Mesenchymal stem cell (in vitro differentiated cells and primary cell): ENCODE measurements around the gene PRF1.

Experiments
- DNase-seq: peaks from one replicate; pipeline ENCODE4 v3.0.0-alpha.2; 2013
- H2AFZ ChIP-seq: one replicate; pipeline ENCODE4 v1.6.1; 2013; ENCODE audit warnings: low read depth, mild to moderate bottlenecking, control low read depth, inconsistent platforms, low read length, moderate library complexity
- H2AK5ac ChIP-seq: 2 replicates; pipeline ENCODE4 v1.6.1; 2013; ENCODE audit warnings: low read length, moderate library complexity, mild to moderate bottlenecking, inconsistent platforms; ENCODE audit not compliant: severe bottlenecking
- H2BK120ac ChIP-seq: one replicate; pipeline ENCODE4 v1.6.1; 2013; ENCODE audit warnings: low read depth, mild to moderate bottlenecking, inconsistent platforms, low read length, moderate library complexity
- H2BK12ac ChIP-seq, 2 experiments: one replicate each; pipeline ENCODE4 v1.6.1; 2013; ENCODE audit warnings: inconsistent platforms in 2 of 2, low read length in 2 of 2, mild to moderate bottlenecking in 2 of 2, moderate library complexity in 2 of 2, control low read depth in 1 of 2
- H2BK15ac ChIP-seq: one replicate; pipeline ENCODE4 v1.6.1; 2013; ENCODE audit warnings: mild to moderate bottlenecking, low read depth, inconsistent platforms; ENCODE audit not compliant: poor library complexity, severe bottlenecking
- H2BK5ac ChIP-seq: 2 replicates; pipeline ENCODE4 v1.6.1; 2013; ENCODE audit warnings: low read depth, mild to moderate bottlenecking, low read length, control low read depth, inconsistent platforms; ENCODE audit not compliant: poor library complexity, severe bottlenecking
- H3K14ac ChIP-seq, 2 experiments: one replicate each; pipeline ENCODE4 v1.6.1; 2013; ENCODE audit warnings: inconsistent platforms in 2 of 2, low read length in 2 of 2, control low read depth in 1 of 2, mild to moderate bottlenecking in 1 of 2, moderate library complexity in 1 of 2
- H3K18ac ChIP-seq, 2 experiments: one replicate each; pipeline ENCODE4 v1.6.1; 2013; ENCODE audit warnings: inconsistent platforms in 2 of 2, low read length in 2 of 2, control low read depth in 1 of 2, low read depth in 1 of 2, mild to moderate bottlenecking in 1 of 2
- H3K23ac ChIP-seq, 2 experiments: one replicate each; pipeline ENCODE4 v1.6.1; 2013; ENCODE audit warnings: inconsistent platforms in 2 of 2, low read length in 2 of 2, mild to moderate bottlenecking in 2 of 2, moderate library complexity in 2 of 2, control low read depth in 1 of 2
- H3K27ac ChIP-seq: 2 replicates; pipeline ENCODE4 v1.5.1; 2013; ENCODE audit warnings: mild to moderate bottlenecking, moderate library complexity, low read length, control low read depth, inconsistent platforms; ENCODE audit not compliant: poor library complexity, severe bottlenecking
- H3K27me3 ChIP-seq, 2 experiments: 2 replicates each; pipeline versions ENCODE4 v1.6.1 to v1.7.0; 2013; ENCODE audit warnings: low read length in 2 of 2, mild to moderate bottlenecking in 2 of 2, moderate library complexity in 2 of 2, control low read depth in 1 of 2, inconsistent platforms in 1 of 2; ENCODE audit not compliant: control insufficient read depth in 1 of 2, insufficient read depth in 1 of 2
- H3K36me3 ChIP-seq, 2 experiments: 2 replicates each; pipeline versions ENCODE4 v1.6.1 to v1.7.0; 2013; ENCODE audit warnings: low read length in 2 of 2, control low read depth in 1 of 2, inconsistent platforms in 1 of 2, low read depth in 1 of 2, mild to moderate bottlenecking in 1 of 2; ENCODE audit not compliant: insufficient read depth in 2 of 2, control insufficient read depth in 1 of 2
- H3K4ac ChIP-seq, 2 experiments: one replicate each; pipeline ENCODE4 v1.6.1; 2013; ENCODE audit warnings: inconsistent platforms in 2 of 2, low read length in 2 of 2, mild to moderate bottlenecking in 2 of 2, moderate library complexity in 2 of 2, control low read depth in 1 of 2, low read depth in 1 of 2
- H3K4me1 ChIP-seq: 2 replicates; pipeline ENCODE4 v1.6.1; 2013; ENCODE audit warnings: low read depth, low read length, control low read depth; ENCODE audit not compliant: control insufficient read depth, insufficient read depth
- H3K4me2 ChIP-seq: 2 replicates; pipeline ENCODE4 v1.6.1; 2013; ENCODE audit warnings: low read length, mild to moderate bottlenecking, inconsistent platforms; ENCODE audit not compliant: poor library complexity, severe bottlenecking
- H3K4me3 ChIP-seq, 2 experiments: 2 replicates each; pipeline versions ENCODE4 v1.5.1 to v1.7.0; 2013; ENCODE audit warnings: low read length in 2 of 2, mild to moderate bottlenecking in 2 of 2, control low read depth in 1 of 2, low read depth in 1 of 2; ENCODE audit not compliant: insufficient read depth in 1 of 2
- H3K79me1 ChIP-seq: replicated peaks from 2 replicates; pipeline ENCODE4 v1.6.1; 2013; ENCODE audit warnings: mild to moderate bottlenecking, control low read depth, low read length, inconsistent platforms; ENCODE audit not compliant: poor library complexity, severe bottlenecking
- H3K9ac ChIP-seq: 2 replicates; pipeline ENCODE4 v1.7.0; 2013; ENCODE audit warnings: mild to moderate bottlenecking, low read length, moderate library complexity
- H3K9me3 ChIP-seq: 2 replicates; pipeline ENCODE4 v1.7.0; 2013; ENCODE audit warnings: mild to moderate bottlenecking, low read length; ENCODE audit not compliant: control insufficient read depth
- H4K8ac ChIP-seq: one replicate; pipeline ENCODE4 v1.6.1; 2013; ENCODE audit warnings: inconsistent platforms, mild to moderate bottlenecking, low read length, moderate library complexity
- H4K91ac ChIP-seq: one replicate; pipeline ENCODE4 v1.6.1; 2013; ENCODE audit warnings: mild to moderate bottlenecking, low read length, inconsistent platforms
- WGBS: methylation state at CpG from one replicate; pipeline ENCODE4 v1.1.7; 2013; ENCODE audit warnings: mixed read lengths; 5-methylcytosine and 5-hydroxymethylcytosine counted together

The PRF1 gene

DNA sequence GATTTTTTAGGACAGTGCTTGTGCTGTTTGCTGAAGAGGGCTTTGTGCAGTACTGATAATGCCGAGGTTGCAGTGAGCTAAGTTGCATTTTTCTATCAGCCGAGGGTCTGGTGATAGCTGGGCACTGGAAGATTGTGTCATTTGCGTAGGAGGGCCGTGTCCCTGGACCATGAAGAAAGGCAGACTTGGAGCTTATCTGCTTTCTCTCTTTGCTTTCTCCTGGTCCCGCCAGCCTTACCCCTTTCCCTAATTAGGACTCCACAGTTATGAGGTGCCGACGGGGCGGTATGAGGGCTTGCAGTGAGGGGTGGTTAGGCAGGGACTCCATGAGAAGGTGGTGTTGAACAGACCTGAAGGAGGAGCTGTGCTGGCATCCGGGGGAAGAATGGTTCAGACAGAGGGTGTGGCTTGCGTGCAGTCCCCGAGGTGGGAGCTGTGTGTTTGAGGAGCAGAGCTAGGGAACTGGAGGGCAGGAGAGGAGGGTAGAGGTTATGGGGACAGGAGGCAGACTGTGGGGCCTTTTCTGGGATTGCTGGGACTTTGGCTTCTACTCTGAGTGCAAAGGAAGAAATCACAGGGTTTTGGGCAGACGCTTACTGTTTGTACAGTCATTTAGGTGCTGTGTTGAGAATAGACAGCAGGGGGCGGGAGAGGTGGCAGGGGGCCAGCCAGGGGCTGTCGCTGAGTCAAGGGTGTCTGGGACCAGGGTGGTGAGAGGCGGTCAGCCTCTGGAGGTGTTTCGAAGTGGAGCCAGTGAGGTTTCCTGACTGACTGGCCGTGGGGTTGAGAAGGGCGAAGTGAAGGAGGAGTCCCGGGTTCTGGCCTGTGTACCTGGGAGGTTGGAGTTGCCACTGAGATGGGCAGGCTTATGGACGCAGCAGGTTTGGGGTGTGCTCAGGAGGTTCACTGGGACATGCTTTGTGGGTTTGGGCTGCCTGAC is 43.4 kb downstream of the PRF1 start:
- DNase-seq = peak; percentile 38
- Histone ChIP-seq H3K27me3 (peaks cover 0 to 7% of the 10 kb centered on the region in 2 experiments), H4K91ac (no peak overlapping the region), H2BK120ac (no peak overlapping the region), H2BK15ac (no peak overlapping the region), H3K79me1 (no peaks in the 10 kb centered on the region), H3K23ac (no peak overlapping the region), H3K4me2 (no peak overlapping the region), H2BK5ac (no peak overlapping the region), H2AFZ (no peak overlapping the region), H3K4me3 (peak overlapping the region in 1 of 2 experiments; percentile 61), H4K8ac (no peak overlapping the region), H3K14ac (peak overlapping the region in 1 of 2 experiments; percentile 12), H3K36me3 (no peaks in the 10 kb centered on the region), H2BK12ac (no peak overlapping the region), H3K9me3 (no peaks in the 10 kb centered on the region), H3K4ac (no peak overlapping the region), H3K4me1 (peaks cover 18% of the 10 kb centered on the region), H3K9ac (peak overlapping the region; percentile 53), H3K18ac (no peak overlapping the region), H2AK5ac (peak overlapping the region; percentile 88), H3K27ac (no peak overlapping the region)
- WGBS = 70% methylated on average over 19 of the region's 20 CpGs

DNA sequence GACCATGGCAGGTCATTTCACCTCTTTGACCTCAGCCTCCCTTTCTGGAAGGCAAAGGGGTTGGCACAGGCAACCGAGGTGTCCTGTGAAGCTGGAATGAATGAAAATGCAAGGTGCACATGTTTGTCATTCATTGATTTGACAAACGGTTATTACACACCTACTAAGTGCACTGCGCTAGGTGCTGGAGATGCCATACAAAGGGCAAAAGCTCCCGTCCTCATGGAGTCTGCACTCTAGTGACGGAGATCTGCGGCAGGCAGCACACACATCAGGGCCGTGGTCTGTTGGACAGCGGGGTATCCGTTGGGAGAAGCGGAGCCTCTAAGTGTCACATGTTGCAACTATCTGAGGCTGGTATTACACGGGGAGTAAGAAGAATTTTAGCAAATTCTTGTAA is 44.2 kb downstream of the PRF1 start:
- Histone ChIP-seq H3K18ac (no peak overlapping the region), H3K4me3 (no peak overlapping the region), H2BK5ac (no peak overlapping the region), H3K27me3 (peaks cover 0 to 5% of the 10 kb centered on the region in 2 experiments), H3K36me3 (no peaks in the 10 kb centered on the region), H2BK120ac (no peak overlapping the region), H2AFZ (no peak overlapping the region), H3K79me1 (no peaks in the 10 kb centered on the region), H3K4ac (no peak overlapping the region), H3K4me1 (peaks cover 23% of the 10 kb centered on the region), H3K27ac (no peak overlapping the region), H2BK12ac (no peak overlapping the region), H3K14ac (peak overlapping the region in 1 of 2 experiments; percentile 18), H3K4me2 (no peak overlapping the region), H4K91ac (no peak overlapping the region), H2AK5ac (no peak overlapping the region), H3K9ac (no peak overlapping the region), H3K23ac (no peak overlapping the region), H4K8ac (no peak overlapping the region), H2BK15ac (no peak overlapping the region), H3K9me3 (no peaks in the 10 kb centered on the region)
- no peak for DNase-seq
- 89% methylated on average over 11 of the region's 11 CpGs for WGBS

DNA sequence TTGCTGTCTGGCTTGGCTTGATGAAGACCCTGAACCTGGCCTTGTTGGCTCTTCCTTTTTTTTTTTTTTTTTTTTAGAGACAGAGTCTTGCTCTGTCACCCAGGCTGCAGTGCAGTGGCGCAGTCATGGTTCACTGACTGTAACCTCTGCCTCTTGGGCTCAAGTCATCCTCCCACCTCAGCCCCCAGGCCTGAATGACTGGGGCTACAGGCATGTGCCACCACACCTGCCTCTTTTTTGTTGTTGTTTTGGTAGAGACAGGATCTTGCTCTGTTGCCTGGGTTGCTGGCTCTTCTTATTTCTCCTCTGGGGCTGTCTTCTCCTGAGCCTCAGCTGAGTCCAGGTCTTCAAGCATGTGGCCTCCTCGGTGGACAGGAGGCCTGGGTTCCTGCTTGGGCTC is 44.7 kb downstream of the PRF1 start:
- WGBS = 83% methylated on average over 1 of the region's 2 CpGs
- no peaks in the 10 kb centered on the region for H3K36me3 ChIP-seq

DNA sequence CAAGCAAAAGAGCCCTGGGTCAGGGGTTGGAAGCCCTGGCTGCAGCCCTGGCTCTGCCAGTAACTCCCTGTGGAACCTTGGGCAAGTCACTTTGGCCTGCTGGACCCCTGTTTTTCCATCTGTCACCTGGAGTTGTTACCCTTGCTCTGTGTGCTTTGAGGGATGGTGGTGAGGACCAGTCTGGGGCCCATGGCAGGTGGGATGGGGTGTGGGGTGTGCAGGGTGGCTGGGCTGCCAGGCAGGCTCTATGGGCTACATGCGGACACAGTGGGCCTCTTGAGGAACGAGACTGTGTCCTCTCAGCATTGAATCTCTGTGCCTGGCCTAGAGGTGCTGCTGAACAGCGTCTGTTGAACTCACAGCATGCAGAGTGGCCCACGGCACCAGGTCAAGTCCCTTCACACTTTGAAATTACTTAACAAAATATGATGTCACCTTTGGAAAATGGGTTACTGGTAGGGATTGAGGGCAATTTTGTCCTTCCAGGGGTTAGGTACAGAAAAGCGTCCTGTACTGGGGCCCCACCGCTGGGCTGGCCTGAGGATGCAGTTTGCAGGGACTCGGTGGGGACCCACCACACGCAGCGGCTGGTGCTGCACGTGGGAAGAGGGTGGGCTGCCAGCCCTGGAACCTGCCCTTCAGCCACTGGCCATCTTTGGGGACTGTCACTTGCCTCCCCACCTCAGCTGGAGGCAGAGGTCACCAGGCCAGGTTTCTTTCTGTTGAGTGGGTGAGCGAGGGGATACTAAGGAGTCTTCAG is 45.3 kb downstream of the PRF1 start:
- Histone ChIP-seq H3K18ac (no peak overlapping the region), H3K23ac (no peak overlapping the region), H3K4ac (no peak overlapping the region), H3K27me3 (no peaks in the 10 kb centered on the region), H3K4me2 (no peak overlapping the region), H4K8ac (no peak overlapping the region), H3K9ac (no peak overlapping the region), H3K36me3 (no peaks in the 10 kb centered on the region), H3K27ac (no peak overlapping the region), H3K4me1 (peaks cover 23% of the 10 kb centered on the region), H3K9me3 (no peaks in the 10 kb centered on the region), H3K14ac (no peak overlapping the region), H2BK120ac (no peak overlapping the region), H4K91ac (no peak overlapping the region), H3K79me1 (no peaks in the 10 kb centered on the region), H2BK15ac (no peak overlapping the region), H3K4me3 (no peak overlapping the region), H2BK5ac (no peak overlapping the region), H2BK12ac (no peak overlapping the region), H2AK5ac (no peak overlapping the region), H2AFZ (no peak overlapping the region)
- WGBS = 87% methylated on average over 9 of the region's 11 CpGs
- no peak for DNase-seq

More for the DNA sequence above, 44.7 kb downstream of the PRF1 start:
- no peak overlapping the region for H4K91ac ChIP-seq
- no peak overlapping the region for H3K4me3 ChIP-seq
- peaks cover 25% of the 10 kb centered on the region for H3K4me1 ChIP-seq
- H3K9me3 ChIP-seq = no peaks in the 10 kb centered on the region
- H2BK15ac ChIP-seq = no peak overlapping the region
- H3K9ac ChIP-seq = no peak overlapping the region
- no peak overlapping the region for H2AK5ac ChIP-seq
- no peak overlapping the region for H3K27ac ChIP-seq
- no peak for DNase-seq
- H3K23ac ChIP-seq = no peak overlapping the region
- H3K27me3 ChIP-seq = peaks cover 0 to under 1% of the 10 kb centered on the region in 2 experiments
- H2BK12ac ChIP-seq = no peak overlapping the region
- no peak overlapping the region for H3K4me2 ChIP-seq
- no peak overlapping the region for H3K18ac ChIP-seq
- H3K79me1 ChIP-seq = no peaks in the 10 kb centered on the region
- no peak overlapping the region for H2BK120ac ChIP-seq
- no peak overlapping the region for H4K8ac ChIP-seq
- H3K14ac ChIP-seq = no peak overlapping the region
- H2BK5ac ChIP-seq = no peak overlapping the region
- no peak overlapping the region for H2AFZ ChIP-seq
- H3K4ac ChIP-seq = no peak overlapping the region
